Measurements from ENCODE around the gene CHST11. TPM values are rescaled to one million over a fixed set of nuclear protein-coding genes. Genes with fewer than 3 reads are reported as not detected.

Gene CHST11
- polyA plus RNA-seq, 1 donor (not counting 4 experiments of a cell fraction or from before 2014, with no cell fraction given): 11.9 TPM

- no peak for FAIRE-seq
- H4K20me1 ChIP-seq (ENCODE audit: control insufficient read depth, extremely low read depth, insufficient read depth, low read length): no peaks in the 10 kb centered on the region
- H2AFZ ChIP-seq (ENCODE audit: control insufficient read depth, low read length): no peak overlapping the region
- TF ChIP-seq, protein P1, sequence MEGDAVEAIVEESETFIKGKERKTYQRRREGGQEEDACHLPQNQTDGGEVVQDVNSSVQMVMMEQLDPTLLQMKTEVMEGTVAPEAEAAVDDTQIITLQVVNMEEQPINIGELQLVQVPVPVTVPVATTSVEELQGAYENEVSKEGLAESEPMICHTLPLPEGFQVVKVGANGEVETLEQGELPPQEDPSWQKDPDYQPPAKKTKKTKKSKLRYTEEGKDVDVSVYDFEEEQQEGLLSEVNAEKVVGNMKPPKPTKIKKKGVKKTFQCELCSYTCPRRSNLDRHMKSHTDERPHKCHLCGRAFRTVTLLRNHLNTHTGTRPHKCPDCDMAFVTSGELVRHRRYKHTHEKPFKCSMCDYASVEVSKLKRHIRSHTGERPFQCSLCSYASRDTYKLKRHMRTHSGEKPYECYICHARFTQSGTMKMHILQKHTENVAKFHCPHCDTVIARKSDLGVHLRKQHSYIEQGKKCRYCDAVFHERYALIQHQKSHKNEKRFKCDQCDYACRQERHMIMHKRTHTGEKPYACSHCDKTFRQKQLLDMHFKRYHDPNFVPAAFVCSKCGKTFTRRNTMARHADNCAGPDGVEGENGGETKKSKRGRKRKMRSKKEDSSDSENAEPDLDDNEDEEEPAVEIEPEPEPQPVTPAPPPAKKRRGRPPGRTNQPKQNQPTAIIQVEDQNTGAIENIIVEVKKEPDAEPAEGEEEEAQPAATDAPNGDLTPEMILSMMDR (optimal IDR thresholded peaks at IDR 0.05 in 1 of 3, IDR thresholded peaks at IDR 0.05 in 1 of 3, conservative IDR thresholded peaks at IDR 0.05 in 1 of 3; ENCODE audit: extremely low read depth in 1 of 3, insufficient read depth in 2 of 3, low read length in 3 of 3): no peak
- TF ChIP-seq EZH2 (IDR thresholded peaks at IDR 0.05; ENCODE audit: low read length): no peak
- DNase-seq (ENCODE audit: low read depth, low spot score): no peak
- no peaks in the 10 kb centered on the region for H3K9me1 ChIP-seq (ENCODE audit: control insufficient read depth, extremely low read depth, insufficient read depth, low read length)
- dilution Hi-C loops (cut with MboI; ENCODE audit: extremely low pct_ligation_motif_present, low sequenced_read_pairs): no loop called here
- H3K9me3 ChIP-seq (ENCODE audit: control insufficient read depth, low read depth, low read length): no peaks in the 10 kb centered on the region
- H3K79me2 ChIP-seq (ENCODE audit: control insufficient read depth, insufficient read depth, low read length): peaks cover 2% of the 10 kb centered on the region
- no peaks in the 10 kb centered on the region for H3K4me1 ChIP-seq (ENCODE audit: control insufficient read depth, extremely low read depth, insufficient read depth, low read length)
- H3K4me2 ChIP-seq (ENCODE audit: control insufficient read depth, extremely low read depth, insufficient read depth, low read depth, low read length): no peak overlapping the region
- no peak overlapping the region for H3K9ac ChIP-seq (ENCODE audit: control insufficient read depth, extremely low read depth, insufficient read depth, low read length)
- H3K27me3 ChIP-seq (ENCODE audit: control insufficient read depth, extremely low read depth, insufficient read depth, low read length): no peaks in the 10 kb centered on the region
- H3K27ac ChIP-seq (ENCODE audit: control insufficient read depth, insufficient read depth, low read length): no peak overlapping the region
- H3K4me3 ChIP-seq (ENCODE audit: control insufficient read depth in 2 of 3, extremely low read depth in 1 of 3, insufficient read depth in 2 of 3, low read depth in 1 of 3, low read length in 3 of 3): no peak overlapping the region
- H3K36me3 ChIP-seq (ENCODE audit: control insufficient read depth in 2 of 2, extremely low read depth in 1 of 2, insufficient read depth in 2 of 2, low read length in 2 of 2): no peaks in the 10 kb centered on the region
These were observed 259.4 kb downstream of the CHST11 start for GRCh38 chr12:104716172-104716571.

GRCh38 chr12:104718304-104718929 lies 261.7 kb downstream of the CHST11 start:
- dilution Hi-C loops (cut with MboI; ENCODE audit: extremely low pct_ligation_motif_present, low sequenced_read_pairs): no loop called here
- TF ChIP-seq, protein P1 (optimal IDR thresholded peaks at IDR 0.05 in 1 of 3, IDR thresholded peaks at IDR 0.05 in 1 of 3, conservative IDR thresholded peaks at IDR 0.05 in 1 of 3; ENCODE audit: extremely low read depth in 1 of 3, insufficient read depth in 2 of 3, low read length in 3 of 3): no peak
- no peak for TF ChIP-seq EZH2 (IDR thresholded peaks at IDR 0.05; ENCODE audit: low read length)
- Histone ChIP-seq H2AFZ (ENCODE audit: control insufficient read depth, low read length) (no peak overlapping the region), H3K27ac (ENCODE audit: control insufficient read depth, insufficient read depth, low read length) (no peak overlapping the region), H4K20me1 (ENCODE audit: control insufficient read depth, extremely low read depth, insufficient read depth, low read length) (no peaks in the 10 kb centered on the region), H3K9me1 (ENCODE audit: control insufficient read depth, extremely low read depth, insufficient read depth, low read length) (no peaks in the 10 kb centered on the region), H3K79me2 (ENCODE audit: control insufficient read depth, insufficient read depth, low read length) (peaks cover 2% of the 10 kb centered on the region), H3K9me3 (ENCODE audit: control insufficient read depth, low read depth, low read length) (no peaks in the 10 kb centered on the region), H3K4me3 (ENCODE audit: control insufficient read depth in 2 of 3, extremely low read depth in 1 of 3, insufficient read depth in 2 of 3, low read depth in 1 of 3, low read length in 3 of 3) (no peak overlapping the region), H3K27me3 (ENCODE audit: control insufficient read depth, extremely low read depth, insufficient read depth, low read length) (no peaks in the 10 kb centered on the region), H3K4me2 (ENCODE audit: control insufficient read depth, extremely low read depth, insufficient read depth, low read depth, low read length) (no peak overlapping the region), H3K9ac (ENCODE audit: control insufficient read depth, extremely low read depth, insufficient read depth, low read length) (no peak overlapping the region), H3K4me1 (ENCODE audit: control insufficient read depth, extremely low read depth, insufficient read depth, low read length) (no peaks in the 10 kb centered on the region), H3K36me3 (ENCODE audit: control insufficient read depth in 2 of 2, extremely low read depth in 1 of 2, insufficient read depth in 2 of 2, low read length in 2 of 2) (no peaks in the 10 kb centered on the region)
- FAIRE-seq: no peak
- no peak for DNase-seq (ENCODE audit: low read depth, low spot score)
